Coronary artery (tissue), 2 donors: ENCODE measurements around the gene FBXL12.

Experiments
- DNase-seq: peaks from one replicate; pipeline ENCODE4 v3.0.0-alpha.2; 2017; ENCODE audit warnings: low spot score
- H3K27ac ChIP-seq, 2 donors: fragments of 200-600 bp; sonication (generic); one replicate each; pipeline ENCODE4 v1.5.1; 2016 to 2019
- H3K4me3 ChIP-seq: fragments of 200-600 bp; sonication (generic); 2 replicates; pipeline ENCODE4 v1.5.1; 2016; ENCODE audit warnings: mild to moderate bottlenecking, moderate library complexity
- CTCF ChIP-seq: fragments of 200-600 bp; sonication (generic); IDR thresholded peaks from one replicate; pipeline ENCODE4 v1.5.1; 2019; ENCODE audit warnings: antibody characterized with exemption

The FBXL12 gene

GRCh38 chr19:9858766-9859165 is 39.9 kb upstream of the FBXL12 start:
- Histone ChIP-seq H3K27ac (no peak overlapping the region), H3K4me3 (no peak overlapping the region)
- no peak for TF ChIP-seq CTCF
- no peak for DNase-seq

GRCh38 chr19:9857920-9858746 is 39.3 kb upstream of the FBXL12 start:
- no peak overlapping the region for H3K4me3 ChIP-seq
- no peak overlapping the region for H3K27ac ChIP-seq
- DNase-seq = no peak

GRCh38 chr19:9857076-9857721 is 38.3 kb upstream of the FBXL12 start:
- H3K27ac ChIP-seq = no peak overlapping the region
- TF ChIP-seq CTCF = no peak
- DNase-seq = no peak
- no peak overlapping the region for H3K4me3 ChIP-seq

More at GRCh38 chr19:9857920-9858746, 39.3 kb upstream of the FBXL12 start:
- TF ChIP-seq CTCF = no peak

GRCh38 chr19:9856609-9857008 is 37.7 kb upstream of the FBXL12 start:
- no peak for DNase-seq

GRCh38 chr19:9854282-9854846 is 35.5 kb upstream of the FBXL12 start:
- H3K4me3 ChIP-seq = no peak overlapping the region
- no peak overlapping the region for H3K27ac ChIP-seq
- DNase-seq = no peak
- TF ChIP-seq CTCF = no peak

More at GRCh38 chr19:9856609-9857008, 37.7 kb upstream of the FBXL12 start:
- Histone ChIP-seq H3K4me3 (no peak overlapping the region), H3K27ac (no peak overlapping the region)
- TF ChIP-seq CTCF = no peak

- no peak for DNase-seq
- no peak overlapping the region for H3K4me3 ChIP-seq
- no peak overlapping the region for H3K27ac ChIP-seq
- TF ChIP-seq CTCF = no peak
These were observed 31.5 kb upstream of the FBXL12 start for GRCh38 chr19:9850235-9850959.
